Fibroblast of mammary gland (primary cell): ENCODE measurements around the gene AGTPBP1.
A peak's percentile ranks its signal among the peaks of the same experiment; 100 is the strongest.

Experiments used
- DNase-seq: peaks from one replicate; pipeline ENCODE4 v3.0.0-alpha.2; 2010; ENCODE audit warnings: low read depth
- H3K4me3 ChIP-seq: 2 replicates; pipeline ENCODE4 v1.5.1; 2011; ENCODE audit warnings: low read depth, mild to moderate bottlenecking, low read length, moderate library complexity; ENCODE audit not compliant: control insufficient read depth
- TF ChIP-seq, protein P1 (sequence below): conservative IDR thresholded peaks from 2 replicates; pipeline ENCODE4 v1.5.1; 2011; ENCODE audit warnings: low read depth, low read length, inconsistent platforms; ENCODE audit not compliant: control insufficient read depth, insufficient read depth

The AGTPBP1 gene

GRCh38 chr9:85716031-85716877 is 25.5 kb downstream of the AGTPBP1 start:
- TF ChIP-seq, protein P1, sequence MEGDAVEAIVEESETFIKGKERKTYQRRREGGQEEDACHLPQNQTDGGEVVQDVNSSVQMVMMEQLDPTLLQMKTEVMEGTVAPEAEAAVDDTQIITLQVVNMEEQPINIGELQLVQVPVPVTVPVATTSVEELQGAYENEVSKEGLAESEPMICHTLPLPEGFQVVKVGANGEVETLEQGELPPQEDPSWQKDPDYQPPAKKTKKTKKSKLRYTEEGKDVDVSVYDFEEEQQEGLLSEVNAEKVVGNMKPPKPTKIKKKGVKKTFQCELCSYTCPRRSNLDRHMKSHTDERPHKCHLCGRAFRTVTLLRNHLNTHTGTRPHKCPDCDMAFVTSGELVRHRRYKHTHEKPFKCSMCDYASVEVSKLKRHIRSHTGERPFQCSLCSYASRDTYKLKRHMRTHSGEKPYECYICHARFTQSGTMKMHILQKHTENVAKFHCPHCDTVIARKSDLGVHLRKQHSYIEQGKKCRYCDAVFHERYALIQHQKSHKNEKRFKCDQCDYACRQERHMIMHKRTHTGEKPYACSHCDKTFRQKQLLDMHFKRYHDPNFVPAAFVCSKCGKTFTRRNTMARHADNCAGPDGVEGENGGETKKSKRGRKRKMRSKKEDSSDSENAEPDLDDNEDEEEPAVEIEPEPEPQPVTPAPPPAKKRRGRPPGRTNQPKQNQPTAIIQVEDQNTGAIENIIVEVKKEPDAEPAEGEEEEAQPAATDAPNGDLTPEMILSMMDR: peak; percentile 21
- no peak for DNase-seq

GRCh38 chr9:85715587-85715986 is 26.2 kb downstream of the AGTPBP1 start:
- no peak overlapping the region for H3K4me3 ChIP-seq
- TF ChIP-seq, protein P1: no peak
- no peak for DNase-seq

More at GRCh38 chr9:85716031-85716877, 25.5 kb downstream of the AGTPBP1 start:
- no peak overlapping the region for H3K4me3 ChIP-seq

- TF ChIP-seq, protein P1: no peak
- no peak overlapping the region for H3K4me3 ChIP-seq
- DNase-seq: peak; percentile 6
Observed at GRCh38 chr9:85713897-85714296, 27.9 kb downstream of the AGTPBP1 start.

DNA sequence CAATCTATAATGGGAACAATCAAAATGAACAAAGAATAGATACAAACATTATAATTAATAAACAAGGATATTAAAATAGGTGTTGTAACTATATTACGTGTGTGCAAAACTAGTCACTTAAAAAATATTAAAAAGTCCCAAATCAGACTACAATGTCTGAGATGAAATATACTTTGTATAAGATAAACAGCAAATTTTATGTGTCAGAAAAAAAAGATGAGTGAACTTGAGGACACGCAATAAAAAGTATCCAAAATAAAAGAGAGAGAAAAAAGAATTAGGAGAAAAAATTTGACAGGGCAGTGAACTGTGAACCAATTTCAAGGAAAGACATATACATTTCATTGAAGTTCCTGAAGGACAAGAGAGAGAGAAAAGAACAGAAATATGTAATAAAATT is 37.0 kb downstream of the AGTPBP1 start:
- H3K4me3 ChIP-seq: no peak overlapping the region
- TF ChIP-seq, protein P1: no peak
- no peak for DNase-seq

GRCh38 chr9:85703398-85703797 is 38.4 kb downstream of the AGTPBP1 start:
- peak; percentile 16 for DNase-seq
- no peak overlapping the region for H3K4me3 ChIP-seq
- TF ChIP-seq, protein P1: no peak

GRCh38 chr9:85702726-85703289 is 38.9 kb downstream of the AGTPBP1 start:
- peak; percentile 6 for DNase-seq
- TF ChIP-seq, protein P1: no peak
- H3K4me3 ChIP-seq: no peak overlapping the region
